Activated CD4-positive, alpha-beta T cell treated with anti-CD3 and anti-CD28 coated beads, Interleukin-2, amount 50 U/mL, for 1 hour (primary cell): Measurements from ENCODE around the gene PM20D1.

Experiments
- DNase-seq: peaks from one replicate; pipeline ENCODE4 v3.0.0-alpha.2; 2020

The PM20D1 gene

DNA sequence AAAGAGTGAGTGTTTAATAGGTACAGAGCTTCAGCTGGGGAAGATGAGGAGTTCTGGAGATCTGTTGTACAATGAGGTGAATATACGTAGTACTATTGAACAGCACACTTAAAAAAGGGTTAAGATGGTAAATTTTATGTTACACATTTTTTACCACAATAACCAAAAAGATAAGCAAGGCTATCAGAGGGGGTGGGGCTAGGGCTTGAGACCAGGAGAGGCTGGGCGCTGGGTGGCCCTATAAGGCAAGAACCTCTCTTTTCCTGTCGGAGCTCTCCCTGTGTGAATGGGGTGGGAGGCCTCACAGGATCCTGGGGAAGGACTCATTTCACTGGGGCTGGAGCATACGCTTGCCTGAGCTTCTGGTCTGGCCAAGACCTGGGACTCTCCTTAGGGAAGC, 45.9 kb downstream of the PM20D1 start:
- DNase-seq, result no peak

DNA sequence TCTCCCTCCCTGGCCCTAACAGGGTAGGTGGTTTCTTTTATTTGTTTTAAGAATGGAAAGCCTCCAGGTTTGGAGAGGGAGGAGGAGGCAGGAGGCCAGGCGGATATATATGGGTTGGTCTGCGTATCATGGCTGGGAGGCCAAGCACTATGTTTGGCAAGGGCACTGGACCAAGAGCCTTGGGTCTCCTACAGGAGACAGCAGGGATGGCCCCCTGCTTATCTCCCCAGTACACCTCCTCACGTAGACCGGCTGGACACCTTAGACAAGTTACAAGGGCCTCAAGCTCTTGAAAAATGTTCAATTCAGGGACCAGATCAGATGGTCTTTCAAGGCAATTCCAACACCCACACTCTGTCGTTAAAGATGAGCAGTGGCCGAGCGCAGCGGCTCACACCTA, 47.9 kb downstream of the PM20D1 start:
- DNase-seq, result no peak

DNA sequence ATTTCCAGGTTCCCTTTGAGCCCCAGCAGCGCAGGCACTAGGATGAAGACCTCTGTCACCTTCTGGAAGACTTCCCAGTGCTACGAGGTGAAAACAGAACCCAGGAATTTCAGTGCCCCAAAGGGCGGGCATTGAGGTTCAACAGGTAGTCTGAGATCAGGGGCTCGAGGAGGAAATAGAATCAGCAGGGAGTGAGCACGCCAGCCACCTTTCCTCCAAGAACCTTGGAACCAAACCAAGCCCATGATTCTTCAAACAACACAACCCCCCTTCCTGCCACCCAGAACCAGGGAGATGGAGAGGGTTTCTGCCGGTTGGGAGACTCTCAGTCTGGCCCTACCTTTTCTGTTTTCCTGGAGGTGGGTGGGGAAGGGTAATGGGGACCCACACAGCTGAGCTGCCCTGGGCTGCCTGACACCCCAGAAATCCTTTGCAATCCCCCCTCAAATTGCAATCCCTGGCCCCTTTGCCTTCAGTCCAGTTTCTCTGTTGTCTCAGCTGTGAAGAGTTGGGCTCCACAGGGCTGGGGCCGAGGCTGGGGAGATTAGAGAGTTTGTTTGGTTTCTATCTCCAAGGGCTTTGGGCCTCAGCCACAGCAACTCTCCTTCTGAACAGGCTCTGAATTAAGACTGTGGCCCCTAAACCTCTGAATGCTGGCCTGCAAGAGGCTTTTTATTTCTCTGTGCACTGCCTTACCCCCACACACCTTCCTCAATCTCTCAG, 48.8 kb downstream of the PM20D1 start:
- no peak for DNase-seq

DNA sequence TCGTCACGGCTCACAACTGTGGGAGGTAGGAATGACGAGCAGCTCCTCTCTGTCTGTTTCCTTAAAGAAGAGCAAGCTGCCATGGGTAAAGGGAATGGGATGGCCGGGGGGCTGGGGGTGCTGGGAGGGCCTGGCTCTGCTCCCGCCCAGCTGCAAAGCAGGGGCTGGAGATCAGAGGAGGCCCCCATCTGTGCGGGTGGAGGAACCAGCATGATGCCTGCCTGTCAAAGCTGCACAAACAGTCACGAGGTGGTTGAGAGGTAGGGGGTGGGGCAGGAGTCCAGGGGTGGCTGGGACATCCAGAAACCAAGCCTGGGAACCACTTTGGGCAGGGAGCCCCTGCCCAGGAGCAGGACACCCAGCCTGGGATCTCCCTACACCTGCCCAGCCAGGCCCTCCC, 49.5 kb downstream of the PM20D1 start:
- DNase-seq, result no peak

DNA sequence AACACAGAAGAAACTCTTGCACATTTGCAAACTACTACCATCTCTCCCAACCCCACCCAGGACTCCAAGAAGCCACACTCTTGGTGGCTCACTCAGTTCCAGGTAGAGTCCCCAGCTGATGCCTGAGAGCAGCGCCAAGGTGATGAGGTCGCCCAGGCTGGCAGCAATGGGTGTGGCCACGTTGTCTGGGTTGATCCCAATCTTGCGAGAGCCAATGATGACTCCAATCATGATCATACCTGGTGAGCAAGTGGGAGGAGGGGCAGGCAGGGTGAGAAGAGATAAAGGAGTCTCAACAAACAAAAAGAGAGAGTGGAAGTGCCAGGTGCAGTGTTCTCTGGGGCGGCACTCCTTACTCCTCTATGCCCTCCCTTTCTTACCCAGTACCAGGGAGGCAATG, 51.4 kb downstream of the PM20D1 start:
- no peak for DNase-seq

DNA sequence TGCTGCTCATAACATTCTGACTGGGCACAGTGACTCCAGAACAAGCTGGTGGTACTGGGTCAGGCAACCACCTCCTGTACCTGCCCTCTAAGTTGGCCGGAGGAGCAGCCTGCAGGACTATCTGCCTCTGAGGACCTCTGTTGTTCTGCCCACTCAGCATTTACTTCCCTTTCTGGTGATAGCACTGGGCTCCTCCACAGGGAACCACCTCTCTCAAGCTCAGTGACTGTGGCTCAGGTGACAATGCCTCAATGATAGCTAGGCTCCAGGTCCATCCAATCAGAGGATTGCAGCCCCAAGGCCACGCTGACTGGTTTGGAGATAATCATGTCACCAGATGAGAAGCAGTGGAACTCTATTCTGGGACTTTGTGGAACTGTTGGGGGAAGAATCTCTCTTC, 52.8 kb downstream of the PM20D1 start:
- DNase-seq, result no peak

DNA sequence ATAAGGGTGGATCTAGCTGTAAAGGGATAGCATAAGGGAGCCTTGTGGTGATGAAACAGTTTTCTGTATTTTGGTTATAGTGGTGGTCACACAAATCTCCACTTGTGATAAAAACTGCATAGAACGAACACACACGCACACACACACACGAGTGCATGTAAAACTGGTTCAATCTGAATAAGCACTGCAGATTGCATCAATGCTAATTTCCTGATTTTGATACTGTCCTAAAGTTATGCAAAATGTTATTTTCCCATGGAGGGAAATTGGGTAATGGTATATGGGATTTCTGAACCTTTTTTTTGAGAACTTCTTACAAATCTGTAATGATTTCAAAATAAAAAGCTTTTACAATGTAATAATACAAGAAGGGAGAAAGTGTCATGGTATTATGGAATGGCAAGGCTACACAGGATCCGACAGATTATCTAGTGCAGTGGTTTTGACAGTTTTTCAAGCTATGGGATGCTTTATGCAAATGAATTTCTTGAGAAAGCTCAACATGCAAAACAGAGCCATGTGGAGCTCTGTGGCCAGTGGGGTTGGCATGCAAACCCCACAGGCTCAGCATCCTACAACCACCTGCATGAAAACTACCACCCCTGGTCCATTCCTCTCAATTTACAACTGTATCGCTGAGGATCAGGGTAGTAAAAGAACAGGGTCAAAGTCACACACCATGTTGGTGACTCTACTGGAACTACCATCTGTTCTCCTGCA, 55.8 kb downstream of the PM20D1 start:
- no peak for DNase-seq

DNA sequence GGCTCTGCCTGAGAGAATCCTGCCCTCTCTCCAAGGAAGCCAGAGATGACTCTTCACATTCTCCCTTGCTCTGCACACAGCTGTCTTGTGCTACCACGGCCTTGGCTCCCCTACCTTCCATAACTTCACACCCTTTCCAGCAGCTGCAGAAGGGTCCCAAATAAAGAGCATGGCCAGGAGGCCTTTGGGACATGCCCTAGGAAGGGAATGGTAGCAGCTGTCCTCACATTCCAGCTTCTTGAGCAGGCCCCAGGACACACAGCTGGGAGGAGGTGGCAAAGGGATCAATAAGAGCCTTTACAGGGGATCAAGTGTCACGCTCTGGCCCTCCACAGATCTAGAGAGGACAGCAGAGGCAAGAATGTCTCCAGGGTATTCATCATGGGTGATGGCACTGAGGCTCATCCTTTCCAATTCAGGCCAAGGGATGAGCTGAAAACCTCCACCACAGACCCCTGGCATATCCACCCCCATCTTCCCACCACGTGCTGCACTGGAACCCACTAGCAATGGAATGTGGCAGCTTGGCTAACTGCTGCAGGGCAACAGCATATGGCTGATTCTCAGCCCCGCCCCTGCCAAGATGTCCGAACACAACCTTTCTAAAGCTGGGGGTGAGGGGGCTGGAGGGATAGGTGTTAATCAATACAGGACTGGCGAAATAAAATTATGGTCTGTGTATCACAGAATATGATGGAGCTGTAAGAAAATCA, 56.8 kb downstream of the PM20D1 start:
- DNase-seq, result no peak

DNA sequence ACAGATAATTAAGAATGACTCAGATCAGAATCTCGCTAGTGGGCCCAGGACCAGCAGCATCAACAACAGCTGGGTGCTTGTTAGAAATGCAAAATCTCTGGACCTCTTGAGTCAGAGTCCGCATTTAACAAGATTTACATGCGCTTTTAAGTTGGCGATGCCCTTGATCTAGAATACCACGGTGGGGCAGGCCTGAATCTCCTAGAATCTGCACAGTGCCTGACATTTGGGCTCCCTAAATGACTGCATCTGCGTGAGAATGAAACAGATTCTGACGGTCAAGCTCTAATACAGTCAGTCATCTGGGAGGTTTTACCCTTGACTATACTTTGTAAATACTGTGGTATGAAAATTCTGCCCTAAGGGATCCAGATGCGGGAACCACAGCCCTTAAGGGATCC, 57.5 kb downstream of the PM20D1 start:
- DNase-seq, result no peak

DNA sequence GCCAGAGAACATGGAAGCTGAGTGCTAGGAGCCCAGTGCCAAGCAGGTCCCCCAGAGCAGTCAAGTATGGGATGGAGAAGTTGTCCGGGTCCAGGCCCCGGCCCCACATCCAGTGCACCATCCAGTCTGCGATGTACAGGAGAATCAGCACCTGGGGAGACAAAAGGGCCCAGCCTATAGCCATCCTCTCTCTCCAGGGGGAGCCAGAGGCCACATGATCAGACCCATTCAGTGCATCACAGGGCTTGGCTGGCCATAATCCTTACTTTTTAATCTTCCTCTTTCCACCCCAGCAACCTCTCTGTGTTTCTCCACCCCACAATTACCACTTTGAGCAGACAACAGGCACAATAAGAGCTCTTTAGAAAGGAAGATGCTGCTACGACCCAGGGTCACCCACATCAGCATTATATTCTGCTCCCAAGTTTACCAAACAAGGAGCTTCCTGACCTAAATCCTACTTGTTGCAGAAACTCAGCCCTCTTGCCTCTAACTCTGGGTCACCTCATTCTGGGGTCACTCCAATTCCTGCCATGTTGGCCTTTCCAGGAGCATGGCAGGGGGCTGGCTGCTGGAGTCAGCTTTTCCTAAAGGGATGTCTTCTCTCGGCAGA, 58.3 kb downstream of the PM20D1 start:
- DNase-seq, result peak; percentile 59

DNA sequence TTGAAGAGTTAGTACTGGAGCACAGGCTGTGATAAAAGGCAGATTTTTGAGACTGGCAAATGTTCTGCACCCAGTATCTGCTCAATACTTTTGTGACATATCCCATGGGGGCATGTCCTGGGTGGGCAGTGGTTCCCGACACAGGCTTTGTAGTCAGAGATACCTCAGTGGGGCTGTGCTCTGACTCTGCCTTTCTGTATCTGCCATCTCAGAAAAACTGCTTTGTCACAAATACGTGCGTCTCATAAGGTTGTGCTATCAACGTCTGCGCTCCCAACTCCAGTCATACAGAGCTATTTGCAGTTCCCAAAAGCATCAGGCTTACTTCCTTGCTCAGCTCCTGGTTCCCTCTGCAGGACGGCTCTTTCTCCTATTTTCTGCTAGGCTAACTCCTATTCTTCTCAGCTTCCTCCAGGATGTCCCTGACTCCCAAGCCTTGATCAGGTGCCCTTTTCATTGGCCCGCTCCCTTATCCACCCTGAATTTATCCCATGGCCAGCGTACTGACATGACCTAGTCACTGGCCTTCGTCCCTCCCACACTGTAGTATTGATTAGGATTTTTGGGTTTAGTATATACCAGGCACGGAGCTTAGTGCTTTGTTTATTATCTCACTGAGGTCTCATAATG, 62.5 kb downstream of the PM20D1 start:
- no peak for DNase-seq

DNA sequence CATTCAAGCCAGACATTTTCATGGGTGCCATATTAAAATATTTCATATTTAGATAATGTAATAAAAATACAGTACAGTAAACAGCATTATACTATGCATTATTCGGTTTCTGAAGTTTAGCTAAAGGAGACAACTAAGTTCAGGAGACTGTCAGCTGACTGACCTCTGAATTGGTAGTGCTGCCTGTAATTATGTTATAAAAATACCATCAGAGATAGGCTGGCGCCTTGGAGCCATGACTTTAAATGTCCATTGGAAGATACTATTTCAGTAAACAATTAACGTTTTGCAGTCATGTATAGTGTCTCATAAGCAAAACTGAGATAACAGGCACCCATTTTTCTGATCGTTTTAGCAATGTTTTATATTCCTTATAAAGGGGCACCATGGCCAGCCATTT, 63.3 kb downstream of the PM20D1 start:
- DNase-seq, result no peak

DNA sequence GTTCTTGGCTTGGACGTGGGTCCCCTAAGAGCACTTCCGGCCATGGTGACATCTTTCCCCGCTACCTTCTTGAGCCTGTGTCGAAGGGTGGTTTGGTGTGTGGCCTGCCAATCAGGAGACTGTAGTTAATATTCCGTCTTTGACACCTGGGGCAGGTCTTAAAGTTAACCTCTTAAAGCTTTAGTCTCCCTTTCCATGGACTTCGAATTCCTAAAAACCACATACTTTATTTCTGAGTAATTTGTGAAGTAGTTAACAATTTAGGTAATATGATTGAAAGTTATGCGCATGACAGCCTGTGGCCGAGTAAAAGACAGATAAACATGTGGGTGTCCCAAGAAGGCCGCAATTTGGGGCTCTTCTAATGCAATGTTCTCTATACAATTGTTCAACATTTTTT, 64.5 kb downstream of the PM20D1 start:
- no peak for DNase-seq

DNA sequence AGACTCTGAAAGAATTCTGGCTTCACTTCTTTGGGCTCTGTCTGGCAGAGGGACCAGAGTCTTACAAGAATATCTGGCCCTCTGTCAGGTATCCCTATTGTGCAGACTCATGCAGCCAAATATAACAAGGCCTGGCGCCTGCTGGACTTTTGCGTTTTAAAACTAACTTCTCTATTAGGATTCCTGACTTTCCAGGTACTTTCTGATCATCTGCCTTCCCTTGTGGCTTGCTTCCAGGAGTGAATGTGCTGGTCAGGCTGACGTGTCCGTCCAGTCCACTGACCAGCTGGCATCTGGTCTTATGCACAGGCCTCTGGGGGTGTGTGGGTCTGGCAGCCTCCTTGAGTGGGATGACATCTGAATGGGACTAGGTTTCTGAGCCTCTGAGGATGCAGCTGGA, 66.0 kb downstream of the PM20D1 start:
- DNase-seq, result no peak

DNA sequence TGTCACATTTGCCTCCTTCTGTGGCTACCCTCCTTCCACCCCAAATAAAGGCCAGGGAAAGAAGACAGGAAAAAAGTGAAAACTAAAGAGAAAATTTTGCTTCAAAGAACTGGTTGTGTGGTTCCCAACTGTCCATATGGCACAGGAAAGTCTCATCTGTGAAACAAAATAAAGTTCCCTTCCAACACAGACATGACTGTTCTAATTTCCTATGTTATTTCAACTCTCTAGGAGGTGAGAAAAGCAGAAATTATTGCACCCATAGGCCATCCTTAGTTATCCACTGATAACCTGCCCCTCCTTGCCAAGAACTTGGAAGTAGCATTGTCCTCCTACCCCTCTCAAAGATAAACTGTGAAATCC, 66.5 kb downstream of the PM20D1 start:
- DNase-seq, result no peak

DNA sequence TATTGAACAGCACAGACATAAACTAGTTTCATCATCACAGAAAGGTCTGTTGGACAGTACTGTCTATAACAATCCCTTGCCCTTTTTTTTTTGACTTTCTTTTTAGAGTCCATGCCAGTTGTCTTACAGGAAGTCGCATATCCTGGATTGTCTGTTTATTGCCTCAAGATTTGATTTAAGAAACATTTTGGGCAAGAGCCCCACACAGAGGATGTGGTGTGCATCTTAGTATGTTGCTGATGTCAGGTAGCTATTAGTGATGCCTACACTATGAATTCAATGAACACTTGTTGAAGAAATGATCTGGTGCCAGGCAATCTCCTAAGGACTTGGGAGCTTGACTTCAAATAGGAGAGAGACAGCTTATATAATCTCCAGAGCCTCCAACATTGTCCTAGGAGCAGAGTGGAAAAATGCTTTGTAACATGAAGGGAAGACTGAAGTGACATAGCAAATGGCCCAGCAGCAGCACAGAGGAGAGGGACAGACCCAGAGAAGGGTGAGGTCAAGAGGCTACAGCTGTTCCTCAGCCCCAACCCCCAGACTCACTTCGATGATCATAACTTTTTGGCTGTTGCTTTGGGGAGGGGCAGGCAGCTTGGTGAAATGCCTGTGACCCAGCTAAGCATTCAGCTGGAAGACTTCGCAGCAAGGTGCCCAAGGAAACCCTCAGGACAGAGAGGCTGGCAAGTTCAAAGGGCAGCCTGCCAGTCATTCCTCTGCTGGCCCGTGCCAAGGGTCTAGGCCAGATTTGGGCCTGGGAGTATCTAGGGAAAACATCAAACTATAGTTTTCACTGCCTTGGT, 67.1 kb downstream of the PM20D1 start:
- DNase-seq, result no peak

DNA sequence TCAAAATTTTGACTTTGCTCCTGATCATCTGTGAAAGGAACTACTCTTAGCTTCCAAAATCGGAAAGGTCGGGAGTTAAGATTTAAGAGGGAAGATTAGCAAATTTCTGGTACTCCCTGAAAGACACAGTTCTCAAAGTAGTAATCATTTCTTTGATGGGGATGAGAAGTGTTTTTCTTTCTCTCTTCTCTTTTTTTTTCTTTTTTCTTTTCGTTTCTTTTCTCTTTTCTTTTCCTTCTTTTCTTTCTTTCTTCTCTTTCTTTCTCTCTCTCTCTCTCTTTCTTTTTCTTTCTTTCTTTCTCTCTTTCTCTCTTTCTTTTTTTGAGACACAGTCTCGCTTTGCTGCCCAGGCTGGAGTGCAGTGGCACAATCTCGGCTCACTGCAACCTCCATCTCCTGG, 69.6 kb downstream of the PM20D1 start:
- no peak for DNase-seq
